ENCODE data around the gene PANK4.

DNA sequence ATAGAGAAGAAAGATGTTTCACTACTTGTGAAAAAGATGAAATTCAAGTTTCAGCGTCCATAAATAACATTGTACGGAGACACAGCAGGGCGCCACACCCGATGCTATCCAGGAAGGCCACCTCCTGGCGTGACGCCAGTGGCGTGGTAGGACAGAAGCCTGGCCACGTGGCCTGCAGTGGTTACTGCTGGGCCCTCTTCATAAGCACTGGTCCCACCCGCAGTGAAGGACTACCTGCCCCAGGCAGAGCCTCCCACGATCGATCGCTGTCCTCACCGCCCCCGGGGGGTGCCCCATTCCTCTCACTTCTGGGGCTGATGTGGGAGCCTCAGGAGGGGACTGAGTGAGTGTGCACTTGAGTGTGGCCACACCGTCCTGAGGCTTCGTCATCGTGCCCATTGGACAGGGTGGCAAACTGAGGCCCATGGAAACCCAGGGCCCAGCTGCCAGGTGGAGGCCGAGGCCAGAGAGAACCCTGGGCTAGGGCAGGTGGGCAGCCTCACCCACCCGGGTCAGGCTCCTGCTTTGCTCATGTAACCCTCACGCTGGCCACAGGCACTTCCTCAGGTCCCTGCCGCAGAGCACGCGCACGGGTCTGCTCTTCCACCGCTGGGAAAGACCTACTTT lies 15.3 kb upstream of the PANK4 start:
- TF ChIP-seq, protein P1, sequence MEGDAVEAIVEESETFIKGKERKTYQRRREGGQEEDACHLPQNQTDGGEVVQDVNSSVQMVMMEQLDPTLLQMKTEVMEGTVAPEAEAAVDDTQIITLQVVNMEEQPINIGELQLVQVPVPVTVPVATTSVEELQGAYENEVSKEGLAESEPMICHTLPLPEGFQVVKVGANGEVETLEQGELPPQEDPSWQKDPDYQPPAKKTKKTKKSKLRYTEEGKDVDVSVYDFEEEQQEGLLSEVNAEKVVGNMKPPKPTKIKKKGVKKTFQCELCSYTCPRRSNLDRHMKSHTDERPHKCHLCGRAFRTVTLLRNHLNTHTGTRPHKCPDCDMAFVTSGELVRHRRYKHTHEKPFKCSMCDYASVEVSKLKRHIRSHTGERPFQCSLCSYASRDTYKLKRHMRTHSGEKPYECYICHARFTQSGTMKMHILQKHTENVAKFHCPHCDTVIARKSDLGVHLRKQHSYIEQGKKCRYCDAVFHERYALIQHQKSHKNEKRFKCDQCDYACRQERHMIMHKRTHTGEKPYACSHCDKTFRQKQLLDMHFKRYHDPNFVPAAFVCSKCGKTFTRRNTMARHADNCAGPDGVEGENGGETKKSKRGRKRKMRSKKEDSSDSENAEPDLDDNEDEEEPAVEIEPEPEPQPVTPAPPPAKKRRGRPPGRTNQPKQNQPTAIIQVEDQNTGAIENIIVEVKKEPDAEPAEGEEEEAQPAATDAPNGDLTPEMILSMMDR (IDR thresholded peaks at IDR 0.05; ENCODE audit: low read length), result no peak
- TF ChIP-seq EZH2phosphoT487 (IDR thresholded peaks at IDR 0.05; ENCODE audit: low read length), result no peak
- no peak for TF ChIP-seq EZH2 (optimal IDR thresholded peaks at IDR 0.05; ENCODE audit: low read depth, low read length)

All from MM.1S (cell line).